NT2/D1 (cell line): ENCODE measurements around the gene C5AR1.
A peak's percentile ranks its signal among the peaks of the same experiment; 100 is the strongest.
"Not testable (repeated sequence)": the region's sequence is repeated elsewhere in the genome, so short reads cannot be mapped to it uniquely, and the experiment has no call there.

Experiments used
- DNase-seq: peaks from one replicate; pipeline ENCODE4 v3.0.0-alpha.2; 2011; ENCODE audit warnings: low read depth, low spot score
- H3K27me3 ChIP-seq: 2 replicates; pipeline ENCODE4 v1.6.0; 2011; ENCODE audit warnings: mild to moderate bottlenecking; ENCODE audit not compliant: insufficient read length, insufficient read depth
- H3K36me3 ChIP-seq: 2 replicates; pipeline ENCODE4 v1.6.1; 2011; ENCODE audit warnings: mild to moderate bottlenecking, low read length, mixed read lengths; ENCODE audit not compliant: insufficient read depth, insufficient read length
- H3K4me1 ChIP-seq: 2 replicates; pipeline ENCODE4 v1.5.1; 2011; ENCODE audit not compliant: insufficient read depth, insufficient read length
- H3K4me3 ChIP-seq: 2 replicates; pipeline ENCODE4 v1.5.1; 2011; ENCODE audit warnings: low read depth; ENCODE audit not compliant: insufficient read length
- H3K9ac ChIP-seq: 2 replicates; pipeline ENCODE4 v1.6.0; 2011; ENCODE audit warnings: low read depth; ENCODE audit not compliant: insufficient read length
- H3K9me3 ChIP-seq: 2 replicates; pipeline ENCODE4 v1.5.1; 2011; ENCODE audit warnings: mild to moderate bottlenecking, low read length; ENCODE audit not compliant: insufficient read depth
- SUZ12 ChIP-seq: IDR thresholded peaks from 2 replicates; pipeline ENCODE4 v1.6.1; 2011; ENCODE audit not compliant: insufficient read length, insufficient read depth; ENCODE audit errors: extremely low read depth
- YY1 ChIP-seq: IDR thresholded peaks from 2 replicates; pipeline ENCODE4 v1.6.1; 2011; ENCODE audit not compliant: insufficient read length, insufficient read depth
- ZNF274 ChIP-seq: IDR thresholded peaks from 2 replicates; pipeline ENCODE4 v1.6.1; 2011; ENCODE audit warnings: mild to moderate bottlenecking, low read depth, low read length

Gene C5AR1

GRCh38 chr19:47274891-47275761, 34.5 kb upstream of the C5AR1 start:
- Histone ChIP-seq H3K4me1 (peaks cover 14% of the 10 kb centered on the region), H3K27me3 (peaks cover 7% of the 10 kb centered on the region), H3K9me3 (no peaks in the 10 kb centered on the region), H3K9ac (peak overlapping the region; percentile 82), H3K4me3 (peak overlapping the region; percentile 63), H3K36me3 (peaks cover 26% of the 10 kb centered on the region)
- TF ChIP-seq YY1 (no peak), ZNF274 (no peak), SUZ12 (no peak)
- no peak for DNase-seq

- H3K27me3 ChIP-seq: peaks cover 7% of the 10 kb centered on the region
- H3K9ac ChIP-seq: peak overlapping the region; percentile 82
- no peak for DNase-seq
- peaks cover 12% of the 10 kb centered on the region for H3K4me1 ChIP-seq
- H3K9me3 ChIP-seq: no peaks in the 10 kb centered on the region
- H3K36me3 ChIP-seq: peaks cover 21% of the 10 kb centered on the region
- TF ChIP-seq YY1 (no peak), ZNF274 (no peak), SUZ12 (no peak)
- peak overlapping the region; percentile 63 for H3K4me3 ChIP-seq
Observed at GRCh38 chr19:47275791-47276461, 33.7 kb upstream of the C5AR1 start.

GRCh38 chr19:47276513-47276912, 33.1 kb upstream of the C5AR1 start:
- not testable (repeated sequence) for H3K4me3 ChIP-seq, H3K27me3 ChIP-seq, H3K9me3 ChIP-seq, DNase-seq
- H3K4me1 ChIP-seq: peaks cover 12% of the 10 kb centered on the region
- H3K9ac ChIP-seq: peak overlapping the region; percentile 27
- H3K36me3 ChIP-seq: peaks cover 15% of the 10 kb centered on the region

GRCh38 chr19:47280183-47280797, 29.4 kb upstream of the C5AR1 start:
- Histone ChIP-seq H3K4me3 (no peak overlapping the region), H3K36me3 (peaks cover 12% of the 10 kb centered on the region), H3K27me3 (peaks cover 4% of the 10 kb centered on the region), H3K9ac (no peak overlapping the region), H3K4me1 (peaks cover 10% of the 10 kb centered on the region), H3K9me3 (no peaks in the 10 kb centered on the region)
- TF ChIP-seq SUZ12 (no peak), ZNF274 (no peak), YY1 (no peak)
- DNase-seq: no peak

DNA sequence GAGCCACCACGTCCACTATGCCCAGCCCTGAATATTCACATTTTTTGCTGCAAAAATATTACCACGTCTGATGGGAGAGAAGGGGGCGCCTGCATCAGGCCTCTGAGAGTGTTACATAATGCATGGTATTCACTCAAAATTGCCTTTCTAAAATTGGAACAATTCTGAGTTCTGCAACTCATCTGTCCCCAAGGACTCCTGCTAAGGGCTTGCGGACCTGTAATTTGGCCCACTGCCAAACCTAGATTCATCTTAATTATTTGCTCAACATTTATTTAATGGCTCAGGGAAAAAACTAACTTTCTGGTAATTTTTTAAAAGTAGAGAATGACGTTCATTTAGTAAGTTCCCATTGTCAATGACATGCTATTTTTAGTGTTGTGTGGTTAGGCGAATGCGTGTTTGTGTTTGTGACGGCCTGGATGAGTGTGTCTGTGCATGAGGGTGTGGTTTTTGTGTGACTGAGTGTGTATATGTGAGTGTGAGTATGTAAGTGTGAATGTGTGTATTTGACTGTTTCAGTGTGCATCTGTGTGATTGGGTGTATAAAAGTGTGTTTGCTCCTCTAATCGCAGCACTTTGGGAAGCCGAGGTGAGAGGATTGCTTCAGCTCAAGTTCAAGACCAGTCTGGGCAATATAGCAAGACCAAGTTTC, 26.1 kb upstream of the C5AR1 start:
- Histone ChIP-seq H3K4me1 (peaks cover 2% of the 10 kb centered on the region), H3K9me3 (no peaks in the 10 kb centered on the region), H3K27me3 (no peaks in the 10 kb centered on the region), H3K36me3 (peaks cover 7% of the 10 kb centered on the region), H3K4me3 (no peak overlapping the region), H3K9ac (no peak overlapping the region)
- no peak for DNase-seq
- TF ChIP-seq YY1 (no peak), SUZ12 (no peak), ZNF274 (no peak)

DNA sequence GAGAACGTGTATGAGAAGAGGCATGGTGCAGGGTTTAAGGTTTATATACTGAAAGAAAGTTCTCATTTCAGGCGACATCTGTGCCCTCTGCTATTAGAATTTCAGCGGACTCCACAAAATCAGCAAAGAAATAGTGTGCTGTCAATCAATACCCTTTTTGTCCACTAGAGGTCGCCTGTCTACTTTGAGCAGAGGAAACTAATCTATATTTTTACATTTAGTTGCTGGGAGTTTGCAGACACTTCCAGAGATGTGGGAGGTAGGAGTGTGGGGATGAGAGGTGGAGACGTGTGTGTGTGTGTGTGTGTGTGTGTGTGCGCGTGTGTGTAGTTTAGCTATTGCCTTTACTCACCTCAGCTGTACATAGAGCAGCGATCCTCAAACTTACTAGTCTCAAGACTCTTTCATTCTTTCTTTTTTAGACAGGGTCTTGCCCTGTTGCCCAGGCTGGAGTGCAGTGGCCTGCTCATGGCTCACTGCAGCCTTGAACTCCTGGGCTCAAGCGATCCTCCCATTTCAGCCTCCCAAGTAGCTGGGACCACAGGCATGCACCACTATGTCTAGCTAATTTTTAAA, 25.2 kb upstream of the C5AR1 start:
- peaks cover 7% of the 10 kb centered on the region for H3K36me3 ChIP-seq
- peaks cover 3% of the 10 kb centered on the region for H3K4me1 ChIP-seq
- H3K4me3 ChIP-seq: no peak overlapping the region
- H3K9me3 ChIP-seq: no peaks in the 10 kb centered on the region
- TF ChIP-seq ZNF274 (no peak), SUZ12 (no peak), YY1 (no peak)
- no peaks in the 10 kb centered on the region for H3K27me3 ChIP-seq
- DNase-seq: peak; percentile 28
- H3K9ac ChIP-seq: no peak overlapping the region

DNA sequence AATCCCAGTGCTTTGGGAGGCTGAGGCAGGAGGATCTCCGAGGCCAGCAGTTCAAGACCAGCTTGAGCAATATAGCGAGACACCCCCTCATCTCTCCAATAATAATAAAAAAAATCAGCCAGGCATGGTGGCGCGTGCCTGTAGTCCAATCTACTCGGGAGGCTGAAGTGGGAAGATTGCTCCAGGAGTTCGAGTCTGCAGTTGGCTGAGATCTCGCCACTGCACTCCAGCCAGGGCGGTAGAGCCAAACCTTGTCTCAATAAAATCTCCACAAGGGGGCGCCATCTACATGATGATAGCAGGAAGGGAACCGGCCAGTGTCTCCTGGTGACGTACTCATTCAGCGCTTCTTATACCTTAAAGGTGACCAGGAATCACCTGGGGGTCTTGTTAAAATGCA, 13.6 kb upstream of the C5AR1 start:
- H3K4me1 ChIP-seq: no peaks in the 10 kb centered on the region
- no peak for TF ChIP-seq SUZ12
- TF ChIP-seq YY1: no peak
- H3K4me3 ChIP-seq: no peak overlapping the region
- DNase-seq: peak; percentile 80
- peaks cover 5% of the 10 kb centered on the region for H3K36me3 ChIP-seq
- H3K9me3 ChIP-seq: no peaks in the 10 kb centered on the region
- H3K27me3 ChIP-seq: no peaks in the 10 kb centered on the region
- no peak overlapping the region for H3K9ac ChIP-seq

- not testable (repeated sequence) for H3K9ac ChIP-seq, H3K4me1 ChIP-seq, DNase-seq, H3K9me3 ChIP-seq, H3K36me3 ChIP-seq, H3K4me3 ChIP-seq, H3K27me3 ChIP-seq
Observed at GRCh38 chr19:47300867-47301266, 8.8 kb upstream of the C5AR1 start.
